Measurements from ENCODE around the gene ZDHHC12.

ZDHHC12 gene

DNA sequence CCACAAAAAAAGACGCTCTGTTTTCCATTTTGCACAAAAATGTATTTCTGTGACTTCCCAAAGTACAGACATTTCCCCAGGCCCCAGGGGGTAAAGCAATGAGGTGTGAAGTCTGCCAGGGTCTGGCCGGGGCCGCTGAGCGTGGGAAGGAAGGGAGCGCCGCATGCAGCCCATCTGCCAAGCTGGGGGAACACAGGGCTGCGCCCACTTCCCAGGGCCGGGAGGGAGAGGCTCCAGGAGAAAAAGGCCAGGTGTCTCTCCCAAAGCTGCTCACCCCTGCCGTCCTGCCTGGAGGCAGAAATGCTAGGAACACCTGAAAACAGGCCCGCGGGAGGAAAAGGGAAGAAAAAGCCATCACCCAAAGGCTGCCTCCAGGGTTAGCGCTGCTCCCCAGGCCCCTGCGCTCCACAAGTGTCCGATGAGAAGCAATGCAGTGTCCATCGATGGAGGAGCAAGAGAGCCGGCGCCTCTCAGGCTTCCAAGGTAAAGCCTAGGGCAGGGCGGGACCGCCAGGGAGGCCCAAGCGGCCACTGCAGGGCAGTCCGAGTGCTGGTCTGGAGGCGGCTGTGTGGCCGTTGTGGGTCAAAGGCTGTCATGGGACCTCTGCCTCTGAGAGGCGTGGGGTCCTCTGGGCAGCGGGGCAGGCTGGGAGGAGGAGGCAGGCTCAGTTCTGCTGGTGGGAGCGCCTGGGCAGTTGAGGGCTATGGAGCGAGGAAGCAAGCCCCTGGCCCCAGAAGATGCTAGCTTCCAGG is 6.0 kb upstream of the ZDHHC12 start:
- no peak for DNase-seq (ENCODE audit: low spot score)

- no peak for DNase-seq (ENCODE audit: low spot score)
Measured at GRCh38 chr9:128729302-128729701, 5.4 kb upstream of the ZDHHC12 start.

DNA sequence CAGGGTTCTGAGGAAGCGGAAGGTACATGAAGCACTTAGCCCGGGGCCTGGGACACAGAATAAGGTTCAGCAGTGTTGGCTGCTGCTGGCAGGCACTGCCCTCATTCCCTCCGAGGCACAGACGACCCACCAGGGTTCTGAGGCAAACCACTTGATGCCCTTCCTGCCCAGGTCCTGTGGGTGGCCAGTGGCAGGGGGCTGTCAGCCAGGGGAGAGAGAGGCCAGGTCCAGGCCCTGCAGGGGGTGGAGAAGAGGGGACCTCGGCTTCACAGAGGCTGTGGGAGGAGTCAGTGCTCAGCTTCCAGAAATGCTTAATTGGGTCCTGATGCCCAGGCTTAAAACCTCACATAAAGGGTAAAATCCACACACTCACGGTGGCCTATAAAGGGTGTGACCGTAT is 4.4 kb upstream of the ZDHHC12 start:
- no peak for DNase-seq (ENCODE audit: low spot score)

GRCh38 chr9:128727640-128728248 is 3.8 kb upstream of the ZDHHC12 start:
- no peak for DNase-seq (ENCODE audit: low spot score)

DNA sequence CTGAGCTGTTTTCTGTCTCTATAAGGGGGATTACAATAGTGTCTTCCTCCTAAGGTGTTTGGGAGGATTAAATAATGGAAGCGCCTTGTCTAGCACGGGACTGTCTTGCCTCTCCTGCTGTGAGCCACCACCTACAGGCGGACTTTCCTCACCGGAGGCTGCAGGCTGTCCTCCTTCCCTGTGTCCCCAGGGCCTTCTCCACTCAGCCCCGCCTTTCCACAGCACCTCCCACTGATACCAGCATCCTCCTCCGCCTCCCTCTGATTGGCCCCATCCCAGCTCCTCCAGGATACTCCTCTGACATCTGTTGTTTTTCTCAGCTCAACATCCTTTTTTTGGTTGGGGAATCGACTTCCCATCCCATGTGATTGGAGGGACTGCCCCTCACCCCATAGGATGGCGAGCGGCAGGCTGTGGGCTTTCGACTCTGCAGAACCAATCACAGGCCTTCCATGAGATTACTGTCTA is 851 bp upstream of the ZDHHC12 start:
- DNase-seq (ENCODE audit: low spot score): peak; percentile 95

DNA sequence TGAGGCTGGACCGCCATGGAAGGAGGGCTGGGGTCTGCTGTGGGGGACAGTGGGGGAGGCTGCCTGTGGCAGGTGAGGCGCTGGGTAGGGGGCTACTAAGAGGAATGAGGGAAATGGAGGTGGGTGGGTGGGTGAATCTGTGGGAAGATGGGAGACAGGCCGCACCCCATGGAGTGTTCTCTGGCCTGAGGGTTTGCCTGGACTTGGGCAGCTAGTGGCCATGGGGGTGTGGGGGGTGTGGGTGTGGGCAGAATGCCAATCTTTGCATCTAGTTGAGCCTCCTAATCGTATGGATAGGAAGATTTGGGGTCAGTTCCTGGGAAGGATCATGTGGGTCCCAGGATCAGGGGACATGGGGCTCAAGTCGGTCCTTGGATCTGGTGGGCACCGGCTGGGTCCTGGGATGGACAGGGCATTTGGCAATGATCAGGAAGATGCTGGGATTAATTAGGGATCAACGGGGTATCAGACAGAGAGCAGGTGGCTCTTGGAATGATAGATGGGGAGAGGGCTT is 518 bp downstream of the ZDHHC12 start:
- no peak for DNase-seq (ENCODE audit: low spot score)

DNA sequence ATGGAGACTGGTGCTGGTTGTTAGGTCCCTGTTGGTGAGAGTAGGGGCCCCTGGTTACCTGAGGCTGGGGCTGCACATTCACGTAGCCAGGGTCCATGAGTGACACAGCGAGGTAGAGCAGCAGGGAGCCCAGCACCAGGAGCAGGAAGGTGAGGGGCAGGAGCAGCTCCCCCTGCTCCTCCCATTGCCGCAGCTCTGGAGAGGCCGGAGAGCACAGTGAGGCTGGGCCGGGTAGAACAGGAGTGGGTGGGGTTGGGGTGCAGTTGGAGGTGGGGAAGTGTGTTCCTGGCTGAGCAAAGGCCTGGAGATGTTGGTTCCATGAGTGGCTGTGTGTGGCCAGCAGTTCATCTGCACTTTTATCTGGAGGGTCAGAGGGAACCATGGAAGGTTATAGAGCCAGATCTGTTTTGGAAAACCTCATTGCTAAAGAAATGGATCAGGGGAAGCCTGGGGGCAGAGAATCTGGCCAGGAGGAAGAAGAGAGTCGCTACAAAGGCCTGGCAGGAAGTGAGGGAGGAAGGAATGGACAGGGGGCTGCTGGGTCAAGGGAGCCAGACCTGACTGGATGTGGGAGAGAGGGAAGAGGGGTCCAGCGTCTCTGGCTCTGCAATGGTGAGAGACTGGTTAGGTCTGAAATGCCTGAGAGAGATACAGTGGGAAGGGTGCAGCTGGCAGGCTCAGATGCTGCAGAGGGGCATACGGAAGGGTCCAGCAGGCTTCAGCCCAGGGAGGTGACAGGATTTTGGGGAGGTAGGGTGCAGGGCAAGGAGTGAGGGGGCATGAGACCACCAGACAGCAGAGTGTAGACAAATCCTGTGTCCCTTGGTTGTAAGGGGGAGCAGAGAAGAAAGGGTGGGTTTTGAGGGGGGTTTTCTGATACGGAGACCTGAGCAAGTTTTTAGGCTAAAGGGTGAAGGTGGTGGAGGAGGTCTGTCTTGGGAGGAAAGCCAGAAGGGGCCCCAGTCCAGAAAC is 1.3 kb downstream of the ZDHHC12 start:
- no peak for DNase-seq (ENCODE audit: low spot score)

DNA sequence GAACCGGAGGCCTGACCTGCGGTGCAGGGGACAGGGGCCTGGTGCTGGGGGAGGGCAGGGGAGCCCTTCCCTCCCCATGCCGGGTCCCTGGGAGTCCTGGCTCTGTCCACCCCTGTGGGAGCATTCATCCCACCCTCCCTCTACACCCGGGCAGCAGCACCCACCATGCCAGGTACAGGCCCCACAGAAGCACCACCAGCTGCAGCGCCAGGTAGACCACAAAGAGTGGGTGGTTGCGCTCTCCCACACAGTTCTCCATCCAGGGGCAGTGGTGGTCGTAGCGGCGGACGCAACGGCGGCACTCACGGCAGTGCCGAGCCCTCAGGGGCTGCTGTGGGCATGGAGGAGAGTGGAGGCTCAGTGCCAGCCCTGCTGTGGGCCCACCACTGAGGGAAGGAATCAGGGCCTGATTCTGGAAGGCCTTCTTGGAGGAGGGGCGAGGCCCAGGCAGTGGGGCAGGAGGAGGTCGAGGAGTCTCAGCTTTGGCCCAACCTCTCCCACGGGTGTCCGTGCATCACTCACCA is 2.4 kb downstream of the ZDHHC12 start:
- DNase-seq (ENCODE audit: low spot score): no peak

- no peak for DNase-seq (ENCODE audit: low spot score)
Measured at GRCh38 chr9:128720841-128721486, 3.0 kb downstream of the ZDHHC12 start.

GRCh38 chr9:128719919-128720605 is 3.9 kb downstream of the ZDHHC12 start:
- DNase-seq (ENCODE audit: low spot score): no peak

GRCh38 chr9:128718475-128718874 is 5.5 kb downstream of the ZDHHC12 start:
- DNase-seq (ENCODE audit: low spot score): no peak

GRCh38 chr9:128718047-128718446 is 5.9 kb downstream of the ZDHHC12 start:
- no peak for DNase-seq (ENCODE audit: low spot score)

- no peak for DNase-seq (ENCODE audit: low spot score)
Measured at GRCh38 chr9:128716581-128717254, 7.2 kb downstream of the ZDHHC12 start.

GRCh38 chr9:128715436-128715750 is 8.5 kb downstream of the ZDHHC12 start:
- no peak for DNase-seq (ENCODE audit: low spot score)

DNA sequence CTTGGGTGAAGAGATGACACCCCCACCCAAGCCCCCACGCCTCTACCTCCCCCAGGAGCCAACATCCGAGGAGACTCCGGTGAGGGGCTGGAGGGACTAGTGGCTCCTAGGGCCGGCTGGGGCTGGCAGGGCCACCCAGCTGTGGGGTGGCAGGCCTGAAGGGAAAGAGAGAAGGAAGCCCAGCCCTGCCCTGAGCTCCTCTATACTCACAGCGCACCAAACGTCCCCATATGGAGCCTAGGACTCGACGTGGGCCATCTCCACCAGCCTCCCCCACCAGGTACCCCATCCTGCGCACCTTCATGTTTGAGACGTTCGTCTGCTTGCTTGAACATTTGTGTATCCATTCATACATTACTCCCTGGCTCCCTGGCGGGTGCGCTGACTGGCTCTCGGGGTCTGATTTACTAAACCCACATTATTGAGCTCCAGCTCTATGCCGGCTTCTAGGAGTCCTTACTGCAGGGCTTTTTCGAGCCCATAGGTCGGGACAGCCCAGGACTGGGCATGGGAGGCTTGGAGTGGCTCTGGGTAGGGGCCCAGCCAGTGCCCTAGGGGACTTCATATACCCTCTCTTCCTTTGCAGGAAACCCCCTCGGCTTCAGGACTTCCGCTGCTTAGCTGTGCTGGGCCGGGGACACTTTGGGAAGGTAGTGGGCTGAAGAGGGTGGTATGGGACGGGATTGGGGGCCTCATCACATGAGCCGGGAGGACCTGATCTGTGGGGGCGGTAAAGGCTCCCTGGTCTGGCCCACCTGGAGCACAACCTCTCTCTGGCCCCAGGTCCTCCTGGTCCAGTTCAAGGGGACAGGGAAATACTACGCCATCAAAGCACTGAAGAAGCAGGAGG is 9.1 kb downstream of the ZDHHC12 start:
- no peak for DNase-seq (ENCODE audit: low spot score)

DNA sequence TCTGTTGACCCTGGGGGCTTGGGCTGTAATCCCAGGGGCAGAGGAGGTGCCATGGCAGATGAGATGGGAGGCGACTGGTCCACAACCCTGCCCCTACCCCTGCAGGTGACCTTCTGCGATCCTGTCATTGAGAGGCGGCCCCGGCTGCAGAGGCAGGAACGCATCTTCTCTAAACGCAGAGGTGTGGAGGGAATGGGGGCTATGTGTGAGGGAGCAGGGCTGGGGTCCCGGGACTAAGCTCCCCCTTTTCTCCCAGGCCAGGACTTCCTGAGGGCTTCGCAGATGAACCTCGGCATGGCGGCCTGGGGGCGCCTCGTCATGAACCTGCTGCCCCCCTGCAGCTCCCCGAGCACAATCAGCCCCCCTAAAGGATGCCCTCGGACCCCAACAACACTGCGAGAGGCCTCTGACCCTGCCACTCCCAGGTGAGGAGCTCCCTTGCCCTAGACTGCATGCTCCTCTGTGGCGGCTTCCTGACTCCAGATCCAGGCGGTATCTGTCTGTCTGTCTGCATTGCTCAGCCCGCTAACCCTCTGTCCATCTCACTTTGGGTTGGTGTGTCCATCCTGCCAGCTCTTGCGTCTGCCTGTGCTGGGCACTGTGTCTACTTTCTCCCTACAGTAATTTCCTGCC is 9.9 kb downstream of the ZDHHC12 start:
- no peak for DNase-seq (ENCODE audit: low spot score)

DNA sequence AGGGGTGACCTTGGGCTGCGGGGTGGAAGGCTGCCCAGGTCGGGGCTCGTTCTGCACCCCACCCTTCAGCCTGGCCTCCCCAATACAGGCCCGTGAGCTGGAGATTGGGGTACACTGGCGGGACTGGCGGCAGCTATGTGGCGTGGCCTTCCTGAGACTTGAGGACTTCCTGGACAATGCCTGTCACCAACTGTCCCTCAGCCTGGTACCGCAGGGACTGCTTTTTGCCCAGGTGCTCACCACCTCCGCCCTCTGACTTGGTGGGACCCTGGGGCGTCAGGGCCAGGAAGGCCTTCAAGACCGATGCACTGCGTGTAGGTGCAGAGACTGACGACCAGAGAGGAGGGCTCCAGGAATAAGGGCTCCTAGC is 10.5 kb downstream of the ZDHHC12 start:
- no peak for DNase-seq (ENCODE audit: low spot score)

- no peak for DNase-seq (ENCODE audit: low spot score)
Measured at GRCh38 chr9:128712451-128713410, 11.2 kb downstream of the ZDHHC12 start.
